OCI-LY3 (cell line): Measurements from ENCODE around the gene TRIM34.
A peak's percentile ranks its signal among the peaks of the same experiment; 100 is the strongest.

ENCODE experiments used
- H2AFZ ChIP-seq: fragments of 200-600, 300-600 bp; shearing (Covaris generic); 2 replicates; pipeline ENCODE4 v1.6.0; 2014; ENCODE audit warnings: antibody characterized with exemption, low read depth, low read length
- H3K27ac ChIP-seq: fragments of 200-600, 300-600 bp; sonication (generic); 2 replicates; pipeline ENCODE4 v1.5.1; 2014; ENCODE audit warnings: mild to moderate bottlenecking, low read length, moderate library complexity, mixed read lengths
- H3K27me3 ChIP-seq: fragments of 200-600, 300-600 bp; sonication (generic); 2 replicates; pipeline ENCODE4 v1.6.1; 2014; ENCODE audit warnings: low read depth, low read length, mixed read lengths
- H3K36me3 ChIP-seq: fragments of 200-600, 300-600 bp; sonication (generic); replicated peaks from 2 replicates; pipeline ENCODE3; 2014; ENCODE audit warnings: low read depth, low read length, mixed read lengths
- H3K4me1 ChIP-seq: fragments of 300-600, 200-600 bp; sonication (generic); 2 replicates; pipeline ENCODE4 v1.6.1; 2014; ENCODE audit warnings: low read length, mixed read lengths
- H3K4me2 ChIP-seq: fragments of 200-600, 300-600 bp; sonication (generic); 2 replicates; pipeline ENCODE4 v1.6.1; 2014; ENCODE audit warnings: low read length, mixed read lengths
- H3K4me3 ChIP-seq: fragments of 300-600, 200-600 bp; sonication (generic); 2 replicates; pipeline ENCODE4 v1.5.1; 2014; ENCODE audit warnings: antibody characterized with exemption, mild to moderate bottlenecking, low read length, moderate library complexity
- H3K79me2 ChIP-seq: fragments of 300-600, 200-600 bp; shearing (Covaris generic); 2 replicates; pipeline ENCODE4 v1.6.1; 2014; ENCODE audit warnings: mild to moderate bottlenecking, low read length, mixed read lengths
- H3K9ac ChIP-seq: fragments of 300-600, 200-600 bp; shearing (Covaris generic); 2 replicates; pipeline ENCODE4 v1.6.0; 2014; ENCODE audit warnings: mild to moderate bottlenecking, low read length, moderate library complexity
- H3K9me3 ChIP-seq: fragments of 200-600, 300-600 bp; shearing (Covaris generic); 2 replicates; pipeline ENCODE4 v1.6.1; 2014; ENCODE audit warnings: low read length, mixed read lengths; ENCODE audit not compliant: insufficient read depth
- H4K20me1 ChIP-seq: fragments of 200-600, 300-600 bp; sonication (generic); 2 replicates; pipeline ENCODE4 v1.6.1; 2016; ENCODE audit warnings: low read length, mixed read lengths; ENCODE audit not compliant: insufficient read depth
- CTCF ChIP-seq: fragments of 200-600, 300-600 bp; sonication (generic); IDR thresholded peaks from 2 replicates; pipeline ENCODE4 v1.5.1; 2014; ENCODE audit warnings: antibody characterized with exemption, low read length, low read depth
- EZH2phosphoT487 ChIP-seq: fragments of 200-600 bp; shearing (Covaris generic); IDR thresholded peaks from 2 replicates; pipeline ENCODE4 v1.6.1; 2018; ENCODE audit warnings: antibody characterized with exemption, mixed run types, low read depth

Gene TRIM34

DNA sequence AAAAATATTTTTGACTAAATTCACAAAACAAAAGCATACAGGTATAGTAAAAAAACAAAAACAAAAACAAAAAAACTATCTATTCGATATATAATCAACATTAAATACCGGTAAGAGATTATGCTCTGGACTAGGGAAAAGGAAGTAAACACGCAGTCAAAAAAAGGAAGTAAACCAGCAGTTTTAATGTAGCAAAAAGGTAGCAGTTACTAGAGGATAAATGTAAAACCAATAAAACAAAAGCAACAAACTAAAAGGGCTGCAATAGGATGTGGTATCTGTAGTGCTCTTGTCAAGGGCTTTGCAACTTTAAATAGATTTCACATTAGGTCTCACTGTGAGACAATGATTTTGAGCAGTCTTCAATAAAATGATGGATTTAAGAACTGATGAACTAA, 67.2 kb downstream of the TRIM34 start:
- peaks cover 8% of the 10 kb centered on the region for H3K36me3 ChIP-seq
- peaks cover 33% of the 10 kb centered on the region for H3K4me1 ChIP-seq
- peak overlapping the region; percentile 76 for H3K27ac ChIP-seq
- no peaks in the 10 kb centered on the region for H3K9me3 ChIP-seq
- H3K27me3 ChIP-seq, result no peaks in the 10 kb centered on the region
- peak overlapping the region; percentile 95 for H3K4me2 ChIP-seq
- H4K20me1 ChIP-seq, result no peaks in the 10 kb centered on the region
- peaks cover 28% of the 10 kb centered on the region for H3K79me2 ChIP-seq
- H3K9ac ChIP-seq, result no peak overlapping the region
- no peak overlapping the region for H2AFZ ChIP-seq
- no peak for TF ChIP-seq CTCF
- no peak for TF ChIP-seq EZH2phosphoT487
- H3K4me3 ChIP-seq, result peak overlapping the region; percentile 76
